NCI-H510A (cell line): ENCODE results near the gene NOM1.

ENCODE experiments used
- DNase-seq: peaks from one replicate; lab custom pipeline; 2025; lab: John Stamatoyannopoulos, UW

The NOM1 gene

DNA sequence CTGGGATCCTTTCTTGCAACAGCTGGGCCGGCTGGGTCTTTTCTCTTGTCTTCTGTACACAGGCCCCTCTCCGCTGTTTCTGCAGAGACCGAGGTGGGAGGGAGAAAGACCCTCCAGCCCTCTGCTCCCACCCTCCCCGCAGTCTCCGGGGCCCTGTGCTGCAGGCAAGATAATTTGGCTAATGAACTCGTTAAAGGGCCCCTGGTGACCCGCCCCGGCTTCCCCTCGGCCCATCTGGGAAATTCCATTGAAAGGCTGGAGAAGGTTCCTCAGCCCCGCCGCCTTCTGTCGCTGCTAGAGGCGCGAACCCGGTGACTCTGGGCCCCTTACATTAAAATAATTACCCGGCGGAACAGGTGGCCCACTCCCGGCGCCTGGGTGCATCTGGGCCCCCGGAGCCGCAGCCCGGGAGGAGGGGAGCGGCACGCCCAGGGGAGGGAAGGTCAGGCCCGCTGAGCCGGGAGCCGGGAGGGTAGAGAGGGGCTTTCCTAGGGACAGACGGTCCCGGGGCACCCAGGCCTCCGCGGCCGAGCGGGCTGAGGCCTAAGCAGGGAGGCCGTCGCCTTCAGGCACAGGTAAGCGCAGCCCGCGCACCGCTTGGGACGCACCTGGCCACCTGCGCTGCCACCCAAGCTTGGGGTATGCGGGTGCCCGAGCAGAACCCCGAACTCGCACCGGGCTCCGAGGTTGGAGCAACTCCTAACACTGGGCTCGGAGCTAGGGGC, 68.3 kb downstream of the NOM1 start:
- DNase-seq: no peak

GRCh38 chr7:157018328-157018996, 69.0 kb downstream of the NOM1 start:
- DNase-seq: no peak

GRCh38 chr7:157018997-157019608, 69.6 kb downstream of the NOM1 start:
- DNase-seq: no peak

DNA sequence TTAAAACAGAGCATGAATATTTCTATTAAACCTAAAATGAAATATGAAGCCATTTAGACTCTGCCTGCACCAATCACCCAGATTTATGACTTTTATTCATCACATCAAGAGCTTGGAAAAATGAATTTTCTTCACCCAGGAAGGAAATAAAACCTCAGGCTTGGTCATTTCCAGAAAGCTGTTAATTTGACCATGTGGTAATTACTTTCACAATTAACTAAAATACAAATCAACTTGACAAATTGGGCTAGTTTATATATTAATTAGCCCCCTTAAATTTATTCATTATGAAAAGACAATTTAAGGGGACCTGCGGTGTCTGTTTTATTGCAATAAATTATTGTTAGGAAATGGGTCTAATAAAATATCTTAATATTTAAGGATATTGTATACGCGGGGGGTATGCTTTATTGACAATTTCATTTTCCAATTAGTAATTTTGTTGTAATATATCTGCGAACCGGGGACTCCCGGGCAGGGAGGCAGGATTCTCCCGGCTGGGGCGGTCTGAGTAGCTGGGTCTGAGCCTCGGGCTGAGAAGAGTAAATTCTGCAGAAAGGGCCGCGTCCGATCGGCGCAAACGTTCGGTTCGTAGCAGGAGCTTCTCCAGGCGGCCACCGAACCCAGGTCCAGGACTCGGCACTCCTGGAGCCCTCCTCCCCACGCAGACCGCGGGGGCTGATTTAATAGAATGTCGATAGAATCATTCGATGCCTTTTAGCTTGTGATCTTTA, 70.4 kb downstream of the NOM1 start:
- no peak for DNase-seq

GRCh38 chr7:157020514-157021070, 71.1 kb downstream of the NOM1 start:
- DNase-seq: no peak

GRCh38 chr7:157021071-157021870, 71.8 kb downstream of the NOM1 start:
- DNase-seq: no peak

DNA sequence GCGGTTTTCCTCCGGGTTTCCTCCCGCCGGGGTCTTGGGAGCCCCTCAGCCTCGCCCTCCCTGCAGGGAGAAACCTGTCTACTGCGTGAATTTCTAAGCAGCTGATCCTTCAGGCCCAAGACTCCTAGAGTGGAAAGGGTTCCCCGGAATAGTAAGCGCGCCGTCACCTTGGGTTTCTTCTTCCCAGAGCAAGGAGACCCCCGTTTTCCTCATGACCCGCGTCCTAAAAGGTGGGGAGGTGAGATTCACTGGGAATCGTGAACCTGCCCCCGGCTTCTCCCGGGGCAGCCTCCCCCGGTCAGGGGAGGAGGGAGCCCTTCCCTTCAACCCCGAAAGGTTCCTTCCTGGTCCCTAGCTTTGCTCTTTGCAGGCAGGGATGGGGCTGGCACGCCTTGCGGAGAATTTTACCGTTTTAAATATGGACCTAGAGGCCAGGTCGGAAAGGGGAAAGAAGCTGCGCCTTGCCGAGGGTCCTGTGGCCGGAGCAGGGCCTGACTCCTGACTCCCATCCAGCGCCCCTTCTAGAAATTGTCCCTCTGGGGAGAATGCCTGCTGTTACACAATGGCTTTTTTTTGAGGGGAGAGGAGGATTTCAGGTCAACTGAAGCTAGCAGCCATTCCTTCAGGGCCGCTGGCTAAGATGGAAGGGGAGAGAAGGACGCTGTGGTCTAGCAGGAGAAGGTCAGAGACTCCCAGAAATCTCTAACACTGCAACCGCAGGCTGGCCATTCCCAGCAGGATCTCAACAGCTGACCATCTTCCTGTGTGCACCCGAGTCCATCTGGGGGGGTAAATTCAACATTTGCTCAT, 72.6 kb downstream of the NOM1 start:
- no peak for DNase-seq
